IMR-90 (cell line): ENCODE measurements around the gene GNA14. TPM values are rescaled to one million over a fixed set of nuclear protein-coding genes. Genes with fewer than 3 reads are reported as not detected.

ENCODE experiments used
- ATAC-seq: fragments of 200-7000 bp; cut with Tn5 transposase; 2 replicates; pipeline ENCODE4 v1.9.1; 2020; ENCODE audit warnings: low read depth, mild to moderate bottlenecking, moderate library complexity
- BruUV-seq: library from RNA; stranded (reverse); fragments of 400-500 nt; replicated peaks from 2 replicates; lab custom pipeline; 2021; lab: Mats Ljungman, UMichigan
- CTCF ChIA-PET: fragments of 300-600 bp; formaldehyde crosslinking; extraction: SDS; loops from one replicate; lab custom pipeline; 2021; ENCODE audit warnings: antibody characterized with exemption; lab: Yijun Ruan, JAX
- POLR2A ChIA-PET: fragments of 300-600 bp; sonication (Branson Sonifier 250); formaldehyde crosslinking; loops from one replicate; lab custom pipeline; 2022; ENCODE audit warnings: antibody characterized with exemption; ENCODE audit not compliant: unreplicated experiment; lab: Charles Lee
- DNase-seq: peaks from one replicate; pipeline ENCODE4 v3.0.0; 2013
- H2AFZ ChIP-seq: replicated peaks from 2 replicates; pipeline ENCODE3; 2013; ENCODE audit warnings: low read length, mild to moderate bottlenecking; ENCODE audit not compliant: poor library complexity
- H2AK5ac ChIP-seq: 2 replicates; pipeline ENCODE4 v1.6.1; 2013; ENCODE audit warnings: low read depth, low read length, inconsistent platforms
- H2AK9ac ChIP-seq: replicated peaks from 2 replicates; pipeline ENCODE3; 2013; ENCODE audit warnings: mild to moderate bottlenecking, low read depth, low read length, moderate library complexity; ENCODE audit not compliant: poor library complexity
- H2BK120ac ChIP-seq: 2 replicates; pipeline ENCODE4 v1.6.1; 2013; ENCODE audit warnings: low read depth, low read length, inconsistent platforms
- H2BK15ac ChIP-seq: 3 replicates; pipeline ENCODE4 v1.6.1; 2013; ENCODE audit warnings: low read depth, low read length, inconsistent platforms
- H2BK20ac ChIP-seq: 2 replicates; pipeline ENCODE4 v1.6.1; 2013; ENCODE audit warnings: low read depth, mild to moderate bottlenecking, inconsistent platforms, low read length, moderate library complexity
- H2BK5ac ChIP-seq: 2 replicates; pipeline ENCODE4 v1.6.1; 2013; ENCODE audit warnings: mild to moderate bottlenecking, low read depth, low read length, inconsistent platforms; ENCODE audit not compliant: poor library complexity, severe bottlenecking
- H3K14ac ChIP-seq: replicated peaks from 2 replicates; pipeline ENCODE4 v1.6.1; 2013; ENCODE audit warnings: low read depth, low read length, inconsistent platforms
- H3K18ac ChIP-seq: 2 replicates; pipeline ENCODE4 v1.6.1; 2013; ENCODE audit warnings: low read depth, low read length, control low read depth
- H3K23ac ChIP-seq: 2 replicates; pipeline ENCODE4 v1.6.1; 2013; ENCODE audit warnings: low read depth, low read length, inconsistent platforms
- H3K27ac ChIP-seq: 2 replicates; pipeline ENCODE4 v1.5.1; 2013; ENCODE audit warnings: mild to moderate bottlenecking, control low read depth, low read length; ENCODE audit not compliant: insufficient read depth
- H3K27me3 ChIP-seq: 2 replicates; pipeline ENCODE4 v1.6.1; 2013; ENCODE audit warnings: low read length; ENCODE audit not compliant: control insufficient read depth, insufficient read depth
- H3K36me3 ChIP-seq: 2 replicates; pipeline ENCODE4 v1.6.1; 2013; ENCODE audit warnings: low read length, mixed read lengths; ENCODE audit not compliant: control insufficient read depth, insufficient read depth
- H3K4ac ChIP-seq: 2 replicates; pipeline ENCODE4 v1.6.1; 2013; ENCODE audit warnings: low read depth, low read length, inconsistent platforms
- H3K4me1 ChIP-seq: 2 replicates; pipeline ENCODE4 v1.6.1; 2013; ENCODE audit warnings: low read length, mixed read lengths; ENCODE audit not compliant: control insufficient read depth, insufficient read depth
- H3K4me2 ChIP-seq: 2 replicates; pipeline ENCODE4 v1.6.1; 2013; ENCODE audit warnings: low read depth, mild to moderate bottlenecking, control low read depth, low read length, moderate library complexity
- H3K4me3 ChIP-seq: 2 replicates; pipeline ENCODE4 v1.5.1; 2013; ENCODE audit warnings: low read depth, mild to moderate bottlenecking, control low read depth, low read length, moderate library complexity; ENCODE audit not compliant: insufficient read depth
- H3K56ac ChIP-seq: 2 replicates; pipeline ENCODE4 v1.6.1; 2013; ENCODE audit warnings: low read length, inconsistent platforms; ENCODE audit not compliant: insufficient read depth; ENCODE audit errors: extremely low read depth
- H3K79me1 ChIP-seq, 2 experiments: 2 replicates each; pipeline ENCODE4 v1.6.1; 2013; ENCODE audit warnings: low read length in 2 of 2, inconsistent platforms in 1 of 2, low read depth in 1 of 2
- H3K9ac ChIP-seq: 2 replicates; pipeline ENCODE4 v1.6.1; 2013; ENCODE audit warnings: low read depth, low read length, control low read depth
- H3K9me1 ChIP-seq: 2 replicates; pipeline ENCODE4 v1.6.1; 2013; ENCODE audit warnings: low read length, inconsistent platforms; ENCODE audit not compliant: insufficient read depth
- H3K9me3 ChIP-seq: 2 replicates; pipeline ENCODE4 v1.6.1; 2013; ENCODE audit warnings: low read length; ENCODE audit not compliant: control insufficient read depth, insufficient read depth
- H4K20me1 ChIP-seq: 2 replicates; pipeline ENCODE4 v1.6.1; 2013; ENCODE audit warnings: low read length, inconsistent platforms; ENCODE audit not compliant: insufficient read depth
- H4K5ac ChIP-seq: 2 replicates; pipeline ENCODE4 v1.6.1; 2013; ENCODE audit warnings: mild to moderate bottlenecking, low read depth, low read length, control low read depth
- H4K8ac ChIP-seq, 2 experiments: 2 replicates each; pipeline ENCODE4 v1.6.1; 2013; ENCODE audit warnings: low read depth in 2 of 2, low read length in 2 of 2, control low read depth in 1 of 2, inconsistent platforms in 1 of 2
- H4K91ac ChIP-seq: 2 replicates; pipeline ENCODE4 v1.6.1; 2013; ENCODE audit warnings: low read depth, low read length, inconsistent platforms; ENCODE audit not compliant: insufficient read depth
- BHLHE40 ChIP-seq: fragments of 150-350 bp; IDR thresholded peaks from 2 replicates; pipeline ENCODE4 v1.6.1; 2016; ENCODE audit warnings: mild to moderate bottlenecking, low read depth, low read length
- CEBPB ChIP-seq: IDR thresholded peaks from 2 replicates; pipeline ENCODE4 v1.6.1; 2012; ENCODE audit warnings: low read depth, low read length, improper control_type of control experiment
- CHD1 ChIP-seq: IDR thresholded peaks from 2 replicates; pipeline ENCODE4 v1.6.1; 2012; ENCODE audit warnings: low read depth, low read length, improper control_type of control experiment
- CTCF ChIP-seq: conservative IDR thresholded peaks from 2 replicates; pipeline ENCODE4 v1.5.1; 2012; ENCODE audit warnings: mild to moderate bottlenecking, low read depth, low read length, improper control_type of control experiment
- ELK1 ChIP-seq: fragments of 150-350 bp; IDR thresholded peaks from 2 replicates; pipeline ENCODE4 v1.6.1; 2016; ENCODE audit warnings: low read depth, mild to moderate bottlenecking, low read length, moderate library complexity, borderline replicate concordance
- FOS ChIP-seq: fragments of 150-350 bp; IDR thresholded peaks from 2 replicates; pipeline ENCODE4 v1.6.1; 2016; ENCODE audit warnings: low read depth, low read length
- MAZ ChIP-seq: IDR thresholded peaks from 2 replicates; pipeline ENCODE4 v1.6.1; 2012; ENCODE audit warnings: low read depth, mild to moderate bottlenecking, low read length, improper control_type of control experiment, moderate library complexity, borderline replicate concordance
- NFE2L2 ChIP-seq: fragments of 150-350 bp; IDR thresholded peaks from 2 replicates; pipeline ENCODE4 v1.6.1; 2016; ENCODE audit warnings: low read depth, mild to moderate bottlenecking, low read length
- POLR2A ChIP-seq: IDR thresholded peaks from 2 replicates; pipeline ENCODE4 v1.6.1; 2012; ENCODE audit warnings: mild to moderate bottlenecking, low read depth, low read length
- RAD21 ChIP-seq: IDR thresholded peaks from 2 replicates; pipeline ENCODE4 v1.6.1; 2012; ENCODE audit warnings: low read length, improper control_type of control experiment
- RCOR1 ChIP-seq: IDR thresholded peaks from 2 replicates; pipeline ENCODE4 v1.6.1; 2012; ENCODE audit warnings: mild to moderate bottlenecking, low read length, improper control_type of control experiment; ENCODE audit not compliant: insufficient replicate concordance
- RFX5 ChIP-seq: IDR thresholded peaks from 2 replicates; pipeline ENCODE4 v1.8.0; 2012; ENCODE audit warnings: low read depth, mild to moderate bottlenecking, low read length, moderate library complexity
- USF2 ChIP-seq: fragments of 150-350 bp; IDR thresholded peaks from 2 replicates; pipeline ENCODE4 v1.6.1; 2017; ENCODE audit warnings: mild to moderate bottlenecking, antibody characterized with exemption, low read length, low read depth
- WGBS, 2 experiments: methylation state at CpG; one replicate each; pipeline versions ENCODE4 v1.1.5 to v1.1.7; 2013; ENCODE audit warnings: missing lambda C conversion rate in 2 of 2; ENCODE audit not compliant: insufficient read length in 1 of 2; ENCODE audit errors: extremely low coverage in 2 of 2; 5-methylcytosine and 5-hydroxymethylcytosine counted together
- dilution Hi-C: fragments of 300-500 bp; cut with HindIII; formaldehyde crosslinking; loops from one replicate; pipeline ENCODE4 v1.14.3; 2018; ENCODE audit warnings: low sequenced_read_pairs; ENCODE audit not compliant: unreplicated experiment
- in situ Hi-C: fragments of 300-500 bp; cut with MboI; formaldehyde crosslinking; loops from 3 replicates; pipeline ENCODE4 v1.14.3; 2019; ENCODE audit warnings: low sequenced_read_pairs, inconsistent platforms, mixed read lengths
- intact Hi-C: fragments of 100-400 bp; cut with micrococcal nuclease; formaldehyde crosslinking; loops from 2 replicates; pipeline ENCODE4 v1.10.0; 2022
- polyA plus RNA-seq, 3 experiments: library from polyadenylated mRNA; depleted of rRNA; stranded (reverse); fragments of >200 nt; gene quantifications; 2 replicates each; pipeline ENCODE4 v1.2.3, GENCODE V29; 2012; ENCODE audit warnings: low replicate concordance in 1 of 3
- total RNA-seq: library from RNA; depleted of rRNA; stranded (reverse); fragments of >200 nt; gene quantifications from 2 replicates; pipeline ENCODE4 v1.2.3, GENCODE V29; 2012

GNA14 gene
- total and polyA plus RNA-seq, 2 of the 4 experiments (the other 2 are of a cell fraction): under 0.01 to 0.03 TPM

- Histone ChIP-seq H2AK5ac (no peak overlapping the region), H2AK9ac (no peak overlapping the region), H3K4me1 (no peaks in the 10 kb centered on the region), H3K27me3 (no peaks in the 10 kb centered on the region; the same call in 1 of the 2 replicates), H3K4me3 (no peak overlapping the region), H2BK15ac (no peak overlapping the region), H3K14ac (no peak overlapping the region), H2BK5ac (no peak overlapping the region), H3K27ac (no peak overlapping the region), H3K9ac (no peak overlapping the region), H3K79me1 (no peaks in the 10 kb centered on the region), H3K9me1 (no peaks in the 10 kb centered on the region), H4K91ac (no peak overlapping the region), H2BK20ac (no peak overlapping the region), H3K18ac (no peak overlapping the region), H3K56ac (no peak overlapping the region), H4K5ac (no peak overlapping the region), H3K36me3 (no peaks in the 10 kb centered on the region), H4K8ac (no peak overlapping the region), H2AFZ (no peak overlapping the region), H2BK120ac (no peak overlapping the region), H3K9me3 (no peaks in the 10 kb centered on the region), H3K23ac (no peak overlapping the region), H3K4me2 (no peak overlapping the region), H4K20me1 (no peaks in the 10 kb centered on the region), H3K4ac (no peak overlapping the region)
- whole genome bisulfite sequencing, 2 experiments: no CpG with 5 or more reads among the region's 3 CpGs
- TF ChIP-seq RFX5: no peak
- TF ChIP-seq CTCF: no peak
- no peak for TF ChIP-seq BHLHE40
- TF ChIP-seq FOS: no peak
- no peak for TF ChIP-seq RAD21
- TF ChIP-seq ELK1: no peak
- no peak for TF ChIP-seq USF2
- no peak for TF ChIP-seq NFE2L2
- no peak for TF ChIP-seq CEBPB
- TF ChIP-seq CHD1: no peak
- TF ChIP-seq MAZ: no peak
- TF ChIP-seq POLR2A: no peak
- no peak for TF ChIP-seq RCOR1
- ATAC-seq (no peak), DNase-seq (no peak)
- in situ Hi-C loops (no loop called here), intact Hi-C loops (loop anchor here (2.0 kb wide), 1 partner anchor 22 kb away; no protein-coding TSS in a partner anchor), dilution Hi-C loops (no loop called here)
- ChIA-PET CTCF (no interaction called here), POLR2A (no interaction called here)
- BruUV-seq: no TSS peak
Observed at GRCh38 chr9:77614645-77615044, 33.5 kb downstream of the GNA14 start.
